A549 treated with AZD9567 at 1 μM for 4 hours (cell line): ENCODE measurements around the gene IP6K2. TPM values are rescaled to one million over a fixed set of nuclear protein-coding genes. Genes with fewer than 3 reads are reported as not detected.

Source experiments
- total RNA-seq: library from RNA; stranded (reverse); fragments of 200-300 nt; extraction: Qiagen RNA extraction; gene quantifications from 5 replicates; pipeline ENCODE4 v1.2.3, GENCODE V29; 2022; ENCODE audit not compliant: insufficient read depth

Gene IP6K2
- 46.0 to 54.1 TPM (median 51.6 TPM) in 5 replicates for total RNA-seq

DNA sequence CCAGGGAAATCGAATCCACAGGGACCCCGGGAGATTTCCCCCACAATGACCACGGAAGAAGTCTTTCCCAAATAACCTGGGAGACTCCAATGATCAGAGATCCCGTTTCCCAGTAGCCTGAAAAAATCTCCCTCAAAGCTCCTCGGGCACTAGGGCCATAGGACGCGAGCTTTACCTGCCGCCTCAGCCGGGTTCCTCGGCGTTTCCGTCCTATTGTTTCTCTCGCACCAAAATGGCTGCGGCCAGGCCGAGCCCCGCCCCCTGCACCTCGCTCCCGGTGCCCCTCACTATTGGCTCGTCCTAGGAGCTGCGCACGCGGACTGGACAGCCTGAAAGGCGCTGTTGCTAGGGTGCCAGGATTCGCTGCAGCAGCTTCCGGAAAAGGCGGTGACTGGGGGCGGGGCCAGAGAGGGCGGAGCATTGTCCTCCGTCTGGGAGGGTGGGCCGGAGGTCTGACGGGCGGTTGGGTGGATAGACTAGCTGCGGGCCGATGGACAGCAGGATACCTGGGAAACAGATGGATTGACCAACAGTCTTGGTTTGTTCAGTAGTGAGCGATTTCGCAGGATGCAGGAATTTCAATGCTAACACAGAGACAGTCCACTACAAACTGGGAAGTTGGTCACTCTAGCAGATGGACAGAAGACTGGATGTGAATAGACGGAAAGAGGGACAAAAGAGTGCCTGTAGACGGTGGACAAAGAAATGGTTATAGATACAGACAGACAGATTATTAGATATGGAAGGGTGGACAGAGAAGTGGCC is at the start of gene IP6K2:
Gene IP6K2 (minus strand): TSS at position 240 of the 765 bp plus-strand sequence. CDS start 21,930 bp downstream, outside the sequence.

DNA sequence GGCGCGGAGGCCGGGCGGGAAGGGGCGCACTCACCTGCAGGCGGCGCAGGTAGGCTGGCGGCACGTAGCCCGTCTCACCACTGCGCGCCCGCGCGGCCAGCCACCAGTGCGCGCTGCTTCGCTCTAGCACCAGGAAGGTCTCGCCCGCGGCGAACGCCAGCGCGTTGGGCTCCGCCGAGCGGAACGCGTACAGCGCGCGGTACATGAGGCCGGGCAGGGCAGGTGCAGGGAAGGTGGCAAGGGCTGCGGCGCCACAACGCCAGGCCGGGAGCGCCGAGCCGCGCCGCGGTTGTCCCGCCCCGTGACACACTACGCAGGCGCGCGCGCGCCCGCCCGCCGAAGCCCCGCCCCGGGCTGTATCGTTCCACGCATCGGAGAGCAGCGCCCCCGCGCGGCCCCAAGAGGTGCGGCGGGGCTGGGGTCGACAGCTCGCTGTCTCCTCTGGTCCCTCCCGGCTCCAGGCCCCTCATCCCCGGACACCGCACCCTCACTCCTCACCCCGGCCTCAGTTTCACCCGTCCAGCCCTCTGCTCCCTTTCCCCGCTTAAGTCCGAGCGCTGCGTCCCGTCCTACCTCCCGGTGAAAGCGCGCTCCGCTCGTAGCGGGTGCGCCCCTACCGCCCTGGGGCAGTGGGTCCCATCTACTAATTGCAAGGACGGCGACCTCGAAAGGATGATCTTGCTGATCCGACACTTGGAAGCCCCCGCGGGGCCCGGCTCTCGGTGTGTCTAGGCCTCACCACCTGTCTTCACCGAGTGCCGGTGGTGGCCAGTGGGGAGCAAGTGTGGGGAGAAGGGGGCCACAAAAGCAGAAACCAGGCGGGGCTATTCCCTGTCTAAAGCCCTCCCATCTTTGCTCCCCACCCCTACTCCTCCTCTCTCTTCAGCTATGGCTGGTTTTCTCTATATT is 31.2 kb downstream of the IP6K2 start, which contains the start of gene NCKIPSD:
Gene NCKIPSD (minus strand): TSS at position 313 of the 909 bp plus-strand sequence. CDS start 108 bp downstream, at position 205.

DNA sequence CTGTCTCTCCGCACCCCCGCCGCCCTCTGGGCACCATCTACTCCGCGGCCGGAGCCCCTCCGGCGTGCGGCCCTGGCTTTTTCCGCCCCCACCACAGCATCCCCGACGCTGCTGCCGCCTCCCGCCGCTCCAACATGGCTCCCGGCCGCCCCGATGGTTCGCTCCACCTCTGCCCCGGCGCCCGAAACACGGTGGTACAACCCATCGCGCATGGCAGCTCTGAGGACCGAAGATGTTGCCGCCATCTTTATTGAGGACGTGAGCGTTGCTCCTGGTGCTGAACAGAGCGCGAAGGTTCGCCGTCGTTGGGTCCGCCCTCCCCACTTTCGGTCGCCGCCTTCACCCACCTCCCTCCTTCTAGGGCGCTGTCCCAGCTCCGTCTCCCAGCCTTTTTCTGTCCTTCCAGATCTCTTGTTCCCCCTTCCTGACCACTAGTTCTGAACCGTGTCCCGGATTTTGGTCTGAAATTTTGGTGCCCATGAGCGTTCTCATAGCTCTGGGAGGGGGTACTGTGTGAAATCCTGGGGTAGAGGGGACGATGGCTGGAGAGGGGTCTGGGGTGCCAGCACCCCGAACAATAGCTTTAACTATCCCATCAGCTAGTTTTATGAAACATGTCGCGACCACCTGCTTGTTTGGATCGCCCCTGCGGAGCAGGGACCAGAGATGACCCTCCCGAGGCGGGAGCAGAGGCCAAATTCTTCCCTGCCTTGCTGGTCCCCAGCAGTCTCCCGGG is 54.1 kb downstream of the IP6K2 start, which contains the start of gene CELSR3:
Gene CELSR3 (minus strand): TSS at position 134 of the 736 bp plus-strand sequence. CDS start 252 bp downstream, outside the sequence.

Other genes with a start within 250 kb of the IP6K2 start
- 104 to 129 TPM (median 116 TPM) in 5 replicates for gene SHISA5, start 213.0 kb downstream of the IP6K2 start, total RNA-seq
- gene PFKFB4, start 160.4 kb downstream of the IP6K2 start, total RNA-seq = 9.4 to 15.1 TPM (median 12.8 TPM) in 5 replicates
- gene UCN2, start 153.4 kb downstream of the IP6K2 start, total RNA-seq = 5.2 to 10.0 TPM (median 9.6 TPM) in 5 replicates
- gene COL7A1, start 121.9 kb downstream of the IP6K2 start, total RNA-seq = 78.4 to 198 TPM (median 177 TPM) in 5 replicates
- 169 to 205 TPM (median 174 TPM) in 5 replicates for gene UQCRC1, start 107.6 kb downstream of the IP6K2 start, total RNA-seq
- 0.23 TPM in 1 of 5 replicates, not detected in the others for gene TMEM89, start 95.5 kb downstream of the IP6K2 start, total RNA-seq
- 8.4 to 23.6 TPM (median 18.4 TPM) in 5 replicates for gene SLC26A6, start 81.8 kb downstream of the IP6K2 start, total RNA-seq
- 2.9 to 4.8 TPM (median 4.2 TPM) in 5 replicates for gene CELSR3, start 54.3 kb downstream of the IP6K2 start, total RNA-seq
- 9.9 to 13.6 TPM (median 11.5 TPM) in 5 replicates for gene NCKIPSD, start 31.3 kb downstream of the IP6K2 start, total RNA-seq
- gene PRKAR2A, start 130.7 kb upstream of the IP6K2 start, total RNA-seq = 15.5 to 19.1 TPM (median 18.8 TPM) in 5 replicates
- 5.8 to 10.4 TPM (median 9.5 TPM) in 5 replicates for gene SLC25A20, start 181.7 kb upstream of the IP6K2 start, total RNA-seq
- gene ARIH2, start 201.6 kb upstream of the IP6K2 start, total RNA-seq = 51.8 to 67.0 TPM (median 55.1 TPM) in 5 replicates